ENCODE data around the gene SPAG16. TPM values are rescaled to one million over a fixed set of nuclear protein-coding genes. Genes with fewer than 3 reads are reported as not detected.

Gene SPAG16
- polyA plus RNA-seq, 1 of the 3 experiments (the other 2 are of a cell fraction): 29.5 TPM

DNA sequence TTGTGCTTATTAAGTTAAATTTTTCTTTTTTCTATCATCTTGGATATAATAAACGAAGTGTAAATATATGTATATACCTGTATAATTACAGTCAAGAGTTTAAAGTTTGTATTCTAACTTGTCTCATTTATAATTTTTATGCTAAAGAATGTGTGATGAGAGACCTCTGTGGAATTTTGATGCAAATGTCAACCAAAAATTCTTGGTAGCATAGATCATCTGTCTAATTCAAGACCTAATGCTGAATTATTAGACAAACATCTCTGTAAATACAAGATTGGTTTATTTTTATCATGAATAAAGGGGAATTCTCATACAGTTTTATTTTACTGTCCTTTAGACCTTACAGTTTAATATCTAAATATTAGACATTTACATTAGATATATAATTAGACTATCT lies 977.4 kb downstream of the SPAG16 start:
- H3K27me3 ChIP-seq (ENCODE audit: insufficient read depth): no peaks in the 10 kb centered on the region
- WGBS (ENCODE audit: low lambda C conversion rate): 68% methylated on average over 1 of the region's 1 CpG
- no peaks in the 10 kb centered on the region for H4K20me1 ChIP-seq (ENCODE audit: insufficient read depth)
- no peaks in the 10 kb centered on the region for H3K9me2 ChIP-seq
- no peak overlapping the region for H3K9ac ChIP-seq
- H3K9me3 ChIP-seq: no peaks in the 10 kb centered on the region
- no peaks in the 10 kb centered on the region for H3K36me3 ChIP-seq (replicated peaks in 1 of 2; ENCODE audit: control insufficient read depth in 1 of 2, insufficient read depth in 2 of 2, low read length in 1 of 2)
- H3K4me3 ChIP-seq (ENCODE audit: low read depth in 2 of 2, low read length in 1 of 2): no peak overlapping the region
- H2AFZ ChIP-seq (ENCODE audit: low read depth): 0 out of 2 replicates have a peak overlapping the region, but pooled peaks have one; percentile 9
- ChIA-PET CTCF (no interaction called here), POLR2A (no interaction called here)
- no peak overlapping the region for H3K4me2 ChIP-seq
- TF ChIP-seq MXI1 (IDR thresholded peaks at IDR 0.05; ENCODE audit: low read depth, low read length) (no peak), EP300 (IDR thresholded peaks at IDR 0.05; ENCODE audit: borderline replicate concordance in 1 of 2, low read depth in 1 of 2, low read length in 1 of 2) (no peak), SMC3 (IDR thresholded peaks at IDR 0.05; ENCODE audit: low read depth, low read length) (no peak), NRF1 (IDR thresholded peaks at IDR 0.05; ENCODE audit: low read depth, low read length) (no peak), YY1 (IDR thresholded peaks at IDR 0.05; ENCODE audit: low read depth) (no peak), RAD21 (IDR thresholded peaks at IDR 0.05; ENCODE audit: low read length) (no peak), JUND (IDR thresholded peaks at IDR 0.05) (0 out of 2 replicates have a peak, but pooled peaks have one; percentile 4), RCOR1 (IDR thresholded peaks at IDR 0.05; ENCODE audit: low read length) (no peak), TEAD4 (IDR thresholded peaks at IDR 0.05; ENCODE audit: borderline replicate concordance, insufficient read depth) (peak; percentile 32; the same call in 1 of the 2 replicates), FOXM1 (IDR thresholded peaks at IDR 0.05; ENCODE audit: low read depth) (no peak)
- H3F3A ChIP-seq (replicated peaks; ENCODE audit: insufficient read depth): no peaks in the 10 kb centered on the region
- H3K79me2 ChIP-seq (ENCODE audit: insufficient read depth): no peaks in the 10 kb centered on the region
- no peak for DNase-seq
- no peaks in the 10 kb centered on the region for H3K4me1 ChIP-seq (ENCODE audit: control insufficient read depth in 1 of 2, insufficient read depth in 2 of 2, low read depth in 1 of 2, low read length in 1 of 2)
- H3K27ac ChIP-seq (ENCODE audit: low read depth in 2 of 2, low read length in 1 of 2): no peak overlapping the region

DNA sequence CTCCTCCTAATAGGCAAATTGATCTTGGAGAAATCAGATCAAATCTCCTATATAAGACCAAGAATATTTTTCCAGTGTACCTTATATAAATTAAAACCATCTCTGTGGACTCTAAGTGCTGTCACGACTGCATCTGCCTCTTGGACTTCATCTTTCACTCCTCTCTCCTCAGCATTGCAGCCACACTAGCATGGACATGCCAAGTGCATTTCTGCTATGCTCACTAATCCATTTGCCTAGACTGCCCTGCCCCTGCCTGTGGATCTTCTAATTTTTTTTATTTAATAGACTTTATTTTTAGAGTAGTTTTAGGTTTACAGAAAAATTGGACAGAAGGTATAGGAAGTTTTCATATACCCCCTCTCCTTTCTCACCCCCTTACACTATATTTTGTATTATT lies 979.9 kb downstream of the SPAG16 start:
- CTCF ChIA-PET: no interaction called here
- 24% methylated on average over 1 of the region's 1 CpG for WGBS (ENCODE audit: low lambda C conversion rate)

GRCh38 chr2:214265991-214266489 lies 981.8 kb downstream of the SPAG16 start:
- H4K20me1 ChIP-seq (ENCODE audit: insufficient read depth): no peaks in the 10 kb centered on the region
- DNase-seq: no peak
- H3K4me2 ChIP-seq: no peak overlapping the region
- POLR2A ChIA-PET: no interaction called here
- H3K9me3 ChIP-seq: 0 out of 2 replicates have a peak, but pooled peaks cover 4% of the 10 kb centered on the region
- H3F3A ChIP-seq (replicated peaks; ENCODE audit: insufficient read depth): no peaks in the 10 kb centered on the region
- no peak overlapping the region for H2AFZ ChIP-seq (ENCODE audit: low read depth)
- H3K36me3 ChIP-seq (replicated peaks in 1 of 2; ENCODE audit: control insufficient read depth in 1 of 2, insufficient read depth in 2 of 2, low read length in 1 of 2): no peaks in the 10 kb centered on the region
- H3K27me3 ChIP-seq (ENCODE audit: insufficient read depth): no peaks in the 10 kb centered on the region
- no peaks in the 10 kb centered on the region for H3K79me2 ChIP-seq (ENCODE audit: insufficient read depth)
- H3K9ac ChIP-seq: no peak overlapping the region
- 43% methylated on average over 3 of the region's 3 CpGs for WGBS (ENCODE audit: low lambda C conversion rate)
- H3K4me1 ChIP-seq (ENCODE audit: control insufficient read depth in 1 of 2, insufficient read depth in 2 of 2, low read depth in 1 of 2, low read length in 1 of 2): no peaks in the 10 kb centered on the region
- CTCF ChIA-PET: no interaction called here
- no peak overlapping the region for H3K27ac ChIP-seq (ENCODE audit: low read depth in 2 of 2, low read length in 1 of 2)
- no peaks in the 10 kb centered on the region for H3K9me2 ChIP-seq
- H3K4me3 ChIP-seq (ENCODE audit: low read depth in 2 of 2, low read length in 1 of 2): no peak overlapping the region
- no peak for TF ChIP-seq FOSL2 (IDR thresholded peaks at IDR 0.05; ENCODE audit: borderline replicate concordance, low read depth)
- TF ChIP-seq, protein P1, sequence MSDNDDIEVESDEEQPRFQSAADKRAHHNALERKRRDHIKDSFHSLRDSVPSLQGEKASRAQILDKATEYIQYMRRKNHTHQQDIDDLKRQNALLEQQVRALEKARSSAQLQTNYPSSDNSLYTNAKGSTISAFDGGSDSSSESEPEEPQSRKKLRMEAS (IDR thresholded peaks at IDR 0.05; ENCODE audit: low read depth): no peak
- TF ChIP-seq JUND (IDR thresholded peaks at IDR 0.05): no peak
- no peak for TF ChIP-seq NFIC (IDR thresholded peaks at IDR 0.05; ENCODE audit: borderline replicate concordance)
- no peak for TF ChIP-seq USF1 (IDR thresholded peaks at IDR 0.05; ENCODE audit: borderline replicate concordance, low read depth)
- TF ChIP-seq, protein P2, sequence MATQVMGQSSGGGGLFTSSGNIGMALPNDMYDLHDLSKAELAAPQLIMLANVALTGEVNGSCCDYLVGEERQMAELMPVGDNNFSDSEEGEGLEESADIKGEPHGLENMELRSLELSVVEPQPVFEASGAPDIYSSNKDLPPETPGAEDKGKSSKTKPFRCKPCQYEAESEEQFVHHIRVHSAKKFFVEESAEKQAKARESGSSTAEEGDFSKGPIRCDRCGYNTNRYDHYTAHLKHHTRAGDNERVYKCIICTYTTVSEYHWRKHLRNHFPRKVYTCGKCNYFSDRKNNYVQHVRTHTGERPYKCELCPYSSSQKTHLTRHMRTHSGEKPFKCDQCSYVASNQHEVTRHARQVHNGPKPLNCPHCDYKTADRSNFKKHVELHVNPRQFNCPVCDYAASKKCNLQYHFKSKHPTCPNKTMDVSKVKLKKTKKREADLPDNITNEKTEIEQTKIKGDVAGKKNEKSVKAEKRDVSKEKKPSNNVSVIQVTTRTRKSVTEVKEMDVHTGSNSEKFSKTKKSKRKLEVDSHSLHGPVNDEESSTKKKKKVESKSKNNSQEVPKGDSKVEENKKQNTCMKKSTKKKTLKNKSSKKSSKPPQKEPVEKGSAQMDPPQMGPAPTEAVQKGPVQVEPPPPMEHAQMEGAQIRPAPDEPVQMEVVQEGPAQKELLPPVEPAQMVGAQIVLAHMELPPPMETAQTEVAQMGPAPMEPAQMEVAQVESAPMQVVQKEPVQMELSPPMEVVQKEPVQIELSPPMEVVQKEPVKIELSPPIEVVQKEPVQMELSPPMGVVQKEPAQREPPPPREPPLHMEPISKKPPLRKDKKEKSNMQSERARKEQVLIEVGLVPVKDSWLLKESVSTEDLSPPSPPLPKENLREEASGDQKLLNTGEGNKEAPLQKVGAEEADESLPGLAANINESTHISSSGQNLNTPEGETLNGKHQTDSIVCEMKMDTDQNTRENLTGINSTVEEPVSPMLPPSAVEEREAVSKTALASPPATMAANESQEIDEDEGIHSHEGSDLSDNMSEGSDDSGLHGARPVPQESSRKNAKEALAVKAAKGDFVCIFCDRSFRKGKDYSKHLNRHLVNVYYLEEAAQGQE (IDR thresholded peaks at IDR 0.05; ENCODE audit: low read depth, low read length): no peak
- TF ChIP-seq SMC3 (IDR thresholded peaks at IDR 0.05; ENCODE audit: low read depth, low read length): no peak
- TF ChIP-seq MXI1 (IDR thresholded peaks at IDR 0.05; ENCODE audit: low read depth, low read length): no peak
- TF ChIP-seq TAF1 (IDR thresholded peaks at IDR 0.05; ENCODE audit: borderline replicate concordance, low read depth, low read length): no peak
- TF ChIP-seq RXRA (IDR thresholded peaks at IDR 0.05; ENCODE audit: borderline replicate concordance, low read depth): no peak
- no peak for TF ChIP-seq TEAD4 (IDR thresholded peaks at IDR 0.05; ENCODE audit: borderline replicate concordance, insufficient read depth)
- no peak for TF ChIP-seq CHD2 (IDR thresholded peaks at IDR 0.05; ENCODE audit: low read length, partially characterized antibody)

More for the DNA sequence above, 979.9 kb downstream of the SPAG16 start:
- DNase-seq: no peak
- no peak overlapping the region for H2AFZ ChIP-seq (ENCODE audit: low read depth)
- H3K27ac ChIP-seq (ENCODE audit: low read depth in 2 of 2, low read length in 1 of 2): no peak overlapping the region
- H3K4me3 ChIP-seq (ENCODE audit: low read depth in 2 of 2, low read length in 1 of 2): no peak overlapping the region
- H3K4me2 ChIP-seq: no peak overlapping the region
- no peaks in the 10 kb centered on the region for H4K20me1 ChIP-seq (ENCODE audit: insufficient read depth)
- TF ChIP-seq MXI1 (IDR thresholded peaks at IDR 0.05; ENCODE audit: low read depth, low read length): no peak
- no peaks in the 10 kb centered on the region for H3K27me3 ChIP-seq (ENCODE audit: insufficient read depth)
- H3K9me2 ChIP-seq: no peaks in the 10 kb centered on the region
- H3K9me3 ChIP-seq: 0 out of 2 replicates have a peak, but pooled peaks cover 4% of the 10 kb centered on the region
- H3F3A ChIP-seq (replicated peaks; ENCODE audit: insufficient read depth): no peaks in the 10 kb centered on the region
- POLR2A ChIA-PET: no interaction called here
- H3K36me3 ChIP-seq (replicated peaks in 1 of 2; ENCODE audit: control insufficient read depth in 1 of 2, insufficient read depth in 2 of 2, low read length in 1 of 2): no peaks in the 10 kb centered on the region
- H3K4me1 ChIP-seq (ENCODE audit: control insufficient read depth in 1 of 2, insufficient read depth in 2 of 2, low read depth in 1 of 2, low read length in 1 of 2): no peaks in the 10 kb centered on the region
- no peak overlapping the region for H3K9ac ChIP-seq
- H3K79me2 ChIP-seq (ENCODE audit: insufficient read depth): no peaks in the 10 kb centered on the region
